Nephron (organoid): ENCODE data around the gene MARCHF6.
"Not testable (repeated sequence)": the region's sequence is repeated elsewhere in the genome, so short reads cannot be mapped to it uniquely, and the experiment has no call there.

ENCODE experiments used
- H3K27ac Mint-ChIP-seq, 3 experiments: 2 replicates each; pipeline ENCODE4 v1.8.0; 2020; ENCODE audit warnings: mixed read lengths in 3 of 3, mild to moderate bottlenecking in 2 of 3, moderate library complexity in 1 of 3
- H3K27me3 Mint-ChIP-seq: 2 replicates; pipeline ENCODE4 v1.8.0; 2021; ENCODE audit warnings: low read depth, mild to moderate bottlenecking, moderate library complexity, mixed read lengths
- H3K36me3 Mint-ChIP-seq: 2 replicates; pipeline ENCODE4 v1.8.0; 2020; ENCODE audit warnings: low read depth, mixed read lengths
- H3K4me1 Mint-ChIP-seq: 2 replicates; pipeline ENCODE4 v1.8.0; 2020; ENCODE audit warnings: mixed read lengths
- H3K4me3 Mint-ChIP-seq, 3 experiments: 2 replicates each; pipeline ENCODE4 v1.8.0; 2020; ENCODE audit warnings: mild to moderate bottlenecking in 3 of 3, mixed read lengths in 3 of 3, moderate library complexity in 2 of 3
- H3K9me3 Mint-ChIP-seq: 2 replicates; pipeline ENCODE4 v1.8.0; 2020; ENCODE audit warnings: mixed read lengths
- TF ChIP-seq, protein P1 (sequence below), 3 experiments: fragments of 200-600 bp; sonication (generic); IDR thresholded peaks; one replicate each; pipeline ENCODE4 v1.5.0; 2021; ENCODE audit warnings: antibody characterized with exemption in 3 of 3; ENCODE audit not compliant: unreplicated experiment in 3 of 3

Gene MARCHF6

DNA sequence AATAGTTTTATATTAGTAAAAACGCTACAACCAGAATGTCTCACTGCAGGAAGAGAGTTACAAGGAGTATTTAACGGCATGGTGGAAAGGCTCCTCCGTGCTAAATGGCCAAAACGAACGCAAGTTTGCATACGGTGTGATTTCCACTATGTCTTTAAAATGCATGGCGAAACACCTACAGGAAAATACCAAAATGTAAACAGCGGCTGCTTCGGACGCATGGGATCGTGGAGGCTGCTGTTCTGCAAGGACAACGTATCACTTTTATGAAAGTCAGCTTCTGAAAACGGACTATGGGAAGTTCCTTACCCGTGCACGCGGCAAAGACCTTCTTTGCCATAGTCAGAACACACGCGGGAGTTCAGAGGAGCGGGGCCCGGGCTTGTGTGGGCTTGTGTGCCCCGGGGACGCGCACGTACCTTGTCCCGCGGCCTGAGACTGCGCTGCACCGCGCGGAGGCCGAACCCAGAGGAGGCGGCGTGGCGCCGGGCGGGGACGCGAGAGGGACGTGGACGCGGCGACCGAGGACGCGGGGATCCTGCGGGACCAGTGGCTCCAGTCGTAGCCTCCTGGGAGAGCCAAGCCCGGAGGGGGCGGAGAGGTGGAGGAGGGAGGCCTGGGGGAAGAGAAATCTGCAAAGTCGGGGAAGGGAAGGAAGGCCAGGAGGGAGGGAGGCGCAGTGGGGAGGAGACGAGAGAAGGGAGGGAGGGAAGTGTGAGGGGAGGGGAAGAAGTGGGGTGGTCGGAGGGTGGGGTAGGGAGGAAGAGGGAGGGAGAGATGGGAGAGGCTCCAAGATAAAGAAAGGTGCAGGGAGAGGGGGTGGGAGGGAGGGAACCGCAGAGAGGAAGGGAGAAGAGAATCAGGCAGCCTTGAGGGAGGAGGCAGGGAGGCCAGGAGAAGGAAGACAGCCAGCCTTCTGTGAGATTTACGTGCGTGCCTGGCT is 46.0 kb upstream of the MARCHF6 start, which contains the start of gene CMBL:
Gene CMBL, minus strand, starts transcription at position 697 of the 943 bp plus-strand sequence. CDS start 17,140 bp downstream, outside the sequence.
- TF ChIP-seq, protein P1, sequence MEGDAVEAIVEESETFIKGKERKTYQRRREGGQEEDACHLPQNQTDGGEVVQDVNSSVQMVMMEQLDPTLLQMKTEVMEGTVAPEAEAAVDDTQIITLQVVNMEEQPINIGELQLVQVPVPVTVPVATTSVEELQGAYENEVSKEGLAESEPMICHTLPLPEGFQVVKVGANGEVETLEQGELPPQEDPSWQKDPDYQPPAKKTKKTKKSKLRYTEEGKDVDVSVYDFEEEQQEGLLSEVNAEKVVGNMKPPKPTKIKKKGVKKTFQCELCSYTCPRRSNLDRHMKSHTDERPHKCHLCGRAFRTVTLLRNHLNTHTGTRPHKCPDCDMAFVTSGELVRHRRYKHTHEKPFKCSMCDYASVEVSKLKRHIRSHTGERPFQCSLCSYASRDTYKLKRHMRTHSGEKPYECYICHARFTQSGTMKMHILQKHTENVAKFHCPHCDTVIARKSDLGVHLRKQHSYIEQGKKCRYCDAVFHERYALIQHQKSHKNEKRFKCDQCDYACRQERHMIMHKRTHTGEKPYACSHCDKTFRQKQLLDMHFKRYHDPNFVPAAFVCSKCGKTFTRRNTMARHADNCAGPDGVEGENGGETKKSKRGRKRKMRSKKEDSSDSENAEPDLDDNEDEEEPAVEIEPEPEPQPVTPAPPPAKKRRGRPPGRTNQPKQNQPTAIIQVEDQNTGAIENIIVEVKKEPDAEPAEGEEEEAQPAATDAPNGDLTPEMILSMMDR (IDR thresholded peaks at IDR 0.05; ENCODE audit: unreplicated experiment in 3 of 3): no peak
- H3K36me3 Mint-ChIP-seq: peaks cover 14% of the 10 kb centered on the region
- H3K4me1 Mint-ChIP-seq: peaks cover 56% of the 10 kb centered on the region
- no peaks in the 10 kb centered on the region for H3K9me3 Mint-ChIP-seq
- no peaks in the 10 kb centered on the region for H3K27me3 Mint-ChIP-seq
- H3K27ac Mint-ChIP-seq: peak within 1 kb of the TSS; percentile 95 to 97 (median 97)
- H3K4me3 Mint-ChIP-seq: peak within 1 kb of the TSS; percentile 89 to 94 (median 90)

DNA sequence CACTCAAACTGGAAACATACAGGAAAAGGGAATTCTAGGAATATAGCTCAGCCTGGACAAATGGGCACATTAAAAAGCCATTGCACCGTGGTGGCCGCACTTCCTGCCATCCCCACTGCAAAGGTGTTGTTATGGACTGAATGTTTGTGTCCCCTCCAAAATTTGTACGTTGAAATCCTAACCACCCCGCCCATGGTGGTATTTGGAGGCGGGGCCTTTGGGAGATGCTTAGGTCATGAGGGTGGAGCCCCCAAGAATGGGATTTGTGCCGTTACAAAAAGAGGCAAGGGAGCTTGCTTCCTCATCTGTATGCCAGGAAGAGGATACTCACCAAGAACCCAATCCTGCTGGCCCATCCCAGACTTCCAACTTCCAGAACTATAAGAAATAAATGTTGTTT is 44.7 kb upstream of the MARCHF6 start:
- peaks cover 5% of the 10 kb centered on the region for H3K36me3 Mint-ChIP-seq
- H3K27ac Mint-ChIP-seq: peak overlapping the region; percentile 89 to 95 (median 94)
- H3K4me1 Mint-ChIP-seq: peaks cover 48% of the 10 kb centered on the region
- TF ChIP-seq, protein P1 (IDR thresholded peaks at IDR 0.05; ENCODE audit: unreplicated experiment in 3 of 3): no peak
- no peaks in the 10 kb centered on the region for H3K27me3 Mint-ChIP-seq
- no peaks in the 10 kb centered on the region for H3K9me3 Mint-ChIP-seq
- peak overlapping the region; percentile 73 to 87 (median 84) for H3K4me3 Mint-ChIP-seq

DNA sequence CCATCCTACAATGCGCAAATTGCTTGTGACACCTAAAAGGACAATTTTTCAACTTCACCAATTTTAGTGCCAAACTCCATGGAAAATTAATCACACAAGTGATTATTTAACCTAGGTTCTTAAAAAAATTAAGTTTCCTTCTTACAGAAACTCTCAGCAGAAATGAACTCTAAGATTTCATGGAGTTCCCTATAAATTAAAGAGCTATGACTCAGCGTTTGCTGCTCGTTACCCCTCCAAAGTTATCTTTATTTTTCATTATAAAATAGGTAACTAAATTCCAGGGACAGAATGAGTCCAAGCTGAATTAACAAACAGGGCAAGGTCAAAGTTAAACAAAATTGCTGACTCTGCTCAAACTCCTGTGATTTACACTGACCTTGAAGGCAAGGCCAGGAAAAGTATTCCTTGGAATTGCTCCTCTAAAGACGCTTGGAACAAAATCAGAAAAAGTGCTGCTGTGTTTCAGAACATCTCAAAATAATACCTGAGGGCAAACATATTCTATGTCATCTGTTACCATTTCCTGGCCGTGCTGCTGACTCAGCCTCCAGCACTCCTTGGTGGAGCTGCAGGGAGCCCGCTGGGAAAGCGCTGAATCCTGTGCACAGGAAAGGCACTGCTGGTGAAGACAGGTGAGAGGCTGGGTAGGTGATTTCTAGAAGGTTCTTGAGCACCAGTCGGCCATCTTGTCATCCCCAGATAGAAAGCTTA is 43.3 kb upstream of the MARCHF6 start:
- Mint-ChIP-seq H3K27ac (peak overlapping the region; percentile 89 to 95 (median 94)), H3K4me1 (peaks cover 54% of the 10 kb centered on the region), H3K27me3 (no peaks in the 10 kb centered on the region), H3K36me3 (peaks cover 5% of the 10 kb centered on the region), H3K9me3 (no peaks in the 10 kb centered on the region), H3K4me3 (peak overlapping the region in 2 of 3 experiments; percentile 23 to 46)
- TF ChIP-seq, protein P1 (IDR thresholded peaks at IDR 0.05; ENCODE audit: unreplicated experiment in 3 of 3): no peak

DNA sequence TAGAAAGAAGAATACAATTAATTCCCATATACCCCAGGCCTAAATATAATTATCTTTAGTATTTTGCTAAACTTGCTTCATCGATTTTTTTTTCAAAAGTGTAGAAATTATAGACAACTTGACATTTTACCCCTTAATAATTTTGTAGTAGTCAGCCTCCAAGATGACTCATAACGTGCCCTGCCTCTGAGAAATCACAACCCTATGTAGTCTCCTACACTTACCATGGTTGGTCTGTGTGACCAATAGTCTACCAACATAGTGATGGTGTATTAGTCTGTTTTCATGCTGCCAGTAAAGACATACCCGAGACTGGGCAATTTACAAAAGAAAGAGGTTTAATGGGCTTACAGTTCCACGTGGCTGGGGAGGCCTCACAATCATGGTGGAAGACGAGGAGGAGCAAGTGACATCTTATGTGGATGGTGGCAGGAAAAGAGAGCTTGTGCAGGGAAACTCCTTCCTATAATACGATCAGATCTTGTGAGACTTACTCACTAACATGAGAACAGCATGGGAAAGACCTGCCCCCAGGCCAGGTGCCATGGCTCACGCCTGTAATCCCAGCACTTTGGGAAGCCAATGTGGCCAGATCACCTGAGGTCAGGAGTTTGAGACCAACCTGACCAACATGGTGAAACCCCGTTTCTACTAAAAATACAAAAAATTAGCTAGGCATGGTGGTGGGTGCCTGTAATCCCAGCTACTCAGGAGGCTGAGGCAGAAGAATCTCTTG is 42.5 kb upstream of the MARCHF6 start:
- Mint-ChIP-seq H3K27ac (peak overlapping the region; percentile 89 to 95 (median 94)), H3K4me1 (peaks cover 53% of the 10 kb centered on the region), H3K4me3 (peak overlapping the region in 1 of 3 experiments; percentile 1)
- H3K27me3 Mint-ChIP-seq, H3K9me3 Mint-ChIP-seq, H3K36me3 Mint-ChIP-seq: not testable (repeated sequence)

DNA sequence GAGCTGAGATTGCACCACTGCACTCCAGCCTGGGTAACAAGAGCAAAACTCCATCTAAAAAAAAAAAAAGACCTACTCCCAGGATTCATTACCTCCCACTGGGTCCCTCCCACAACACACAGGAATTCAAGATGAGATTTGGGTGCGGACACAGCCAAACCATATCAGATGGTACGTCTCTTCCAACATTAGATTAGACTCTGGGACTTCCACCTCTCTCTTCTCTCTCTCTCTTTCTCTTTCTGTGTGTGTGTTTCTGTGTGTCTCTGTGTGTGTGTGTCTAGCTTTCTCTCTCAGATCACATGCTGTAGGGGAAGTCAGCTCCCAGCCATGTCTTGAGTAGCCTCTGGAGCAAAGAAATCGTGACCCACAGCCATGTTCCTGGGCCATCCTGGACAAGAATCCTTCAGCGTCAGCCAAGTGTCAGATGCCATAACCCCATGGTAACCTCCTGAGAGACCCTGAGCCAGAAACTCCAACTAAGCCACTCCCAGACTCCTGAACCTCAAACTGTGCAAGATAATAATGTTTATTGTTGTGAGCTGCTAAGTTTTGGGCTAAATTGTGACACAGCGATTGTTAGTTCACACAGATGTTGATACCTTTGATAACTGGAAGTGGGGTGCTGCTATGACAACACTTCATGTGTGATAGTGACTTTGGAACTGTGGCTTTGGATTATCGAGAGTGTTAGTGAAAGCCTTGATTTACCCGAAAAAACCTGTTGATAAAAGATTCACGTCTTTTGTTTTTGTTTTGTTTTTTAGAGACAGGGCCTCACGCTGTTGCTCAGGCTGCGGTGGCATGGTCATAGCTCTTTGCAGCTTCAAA is 41.7 kb upstream of the MARCHF6 start:
- Mint-ChIP-seq H3K9me3 (no peaks in the 10 kb centered on the region), H3K4me1 (peaks cover 45% of the 10 kb centered on the region), H3K36me3 (no peaks in the 10 kb centered on the region), H3K27me3 (no peaks in the 10 kb centered on the region), H3K4me3 (peak overlapping the region in 1 of 3 experiments; percentile 46), H3K27ac (peak overlapping the region; percentile 88 to 95 (median 94))
- TF ChIP-seq, protein P1 (IDR thresholded peaks at IDR 0.05; ENCODE audit: unreplicated experiment in 3 of 3): no peak
